ENCODE data around the gene MARS1.
"Not testable (repeated sequence)": the region's sequence is repeated elsewhere in the genome, so short reads cannot be mapped to it uniquely, and the experiment has no call there.

Gene MARS1

GRCh38 chr12:57551637-57552305, 63.9 kb downstream of the MARS1 start:
- DNase-seq (ENCODE audit: low spot score): no peak

DNA sequence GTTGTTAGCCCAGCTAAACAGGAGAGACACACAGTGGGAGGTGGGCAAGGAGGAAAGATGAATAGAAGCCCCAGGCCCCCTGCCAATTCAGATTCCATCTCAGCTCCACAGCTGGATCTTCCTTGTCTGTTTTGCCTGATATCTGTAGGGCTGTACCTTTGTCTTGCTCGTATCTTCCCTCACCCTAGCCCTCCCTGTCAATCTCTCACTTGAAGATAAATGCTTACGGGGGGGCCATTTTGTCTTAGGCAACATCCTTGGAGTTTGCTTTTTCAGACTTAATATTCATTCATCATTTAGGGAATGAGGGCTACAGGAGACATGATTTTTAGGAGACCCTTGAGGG, 64.4 kb downstream of the MARS1 start:
- no peak for DNase-seq (ENCODE audit: low spot score)

GRCh38 chr12:57552835-57553313, 65.0 kb downstream of the MARS1 start:
- no peak for DNase-seq (ENCODE audit: low spot score)

GRCh38 chr12:57553343-57554202, 65.7 kb downstream of the MARS1 start:
- no peak for DNase-seq (ENCODE audit: low spot score)

DNA sequence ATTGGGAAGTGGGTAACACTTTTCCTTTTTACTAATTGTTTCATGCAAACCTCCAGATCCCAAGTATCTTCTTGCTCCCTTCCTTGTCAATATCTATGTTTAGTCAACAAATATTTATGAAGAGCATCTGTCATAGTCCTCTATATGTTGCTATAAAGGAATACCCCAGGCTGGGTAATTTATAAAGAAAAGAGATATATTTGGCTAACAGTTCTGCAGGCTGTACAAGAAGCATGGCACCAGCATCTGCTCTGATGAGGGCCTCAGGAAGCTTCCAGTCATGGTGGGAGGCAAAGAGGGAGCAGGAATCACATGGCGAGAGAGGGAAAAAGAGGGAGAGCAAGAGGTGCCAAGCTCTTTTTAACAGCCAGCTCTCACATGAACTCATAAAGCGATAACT, 66.6 kb downstream of the MARS1 start:
- no peak for DNase-seq (ENCODE audit: low spot score)

DNA sequence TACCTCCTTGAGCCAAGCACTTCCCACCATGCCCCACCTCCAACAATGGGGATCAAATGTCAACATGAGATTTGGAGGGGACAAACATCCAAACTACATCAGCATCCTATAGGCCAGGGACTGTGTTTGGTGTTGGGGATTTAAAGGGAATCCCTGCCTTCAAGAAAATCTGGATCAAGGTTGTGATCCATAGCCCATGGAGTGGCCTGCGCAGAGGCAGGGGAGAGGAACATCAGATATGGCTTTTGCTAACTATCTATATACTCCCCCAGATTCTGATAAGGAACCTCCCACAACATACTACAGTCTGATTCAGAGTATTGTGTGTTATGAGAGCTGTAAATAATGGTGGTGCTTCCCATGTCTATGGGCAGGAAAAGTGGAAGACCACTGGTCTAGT, 67.0 kb downstream of the MARS1 start:
- DNase-seq (ENCODE audit: low spot score): no peak

DNA sequence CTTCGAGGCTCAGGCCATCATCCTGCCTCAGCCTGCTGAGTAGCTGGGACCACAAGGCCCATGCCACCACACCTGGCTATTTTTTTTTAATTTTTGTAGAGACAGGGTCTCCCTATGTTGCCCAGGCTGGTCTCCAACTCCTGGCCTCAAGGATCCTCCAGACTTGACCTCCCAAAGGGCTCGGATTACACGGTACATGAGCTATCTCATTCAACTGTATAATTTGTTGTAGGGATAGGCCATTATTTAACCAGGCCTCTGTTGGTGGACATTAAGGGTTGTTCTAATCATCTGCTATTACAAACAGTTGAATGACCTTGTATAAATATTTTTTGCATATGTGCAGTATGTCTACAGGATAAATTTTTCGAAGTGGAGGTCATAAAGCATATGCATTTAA, 71.0 kb downstream of the MARS1 start:
- DNase-seq (ENCODE audit: low spot score): no peak

DNA sequence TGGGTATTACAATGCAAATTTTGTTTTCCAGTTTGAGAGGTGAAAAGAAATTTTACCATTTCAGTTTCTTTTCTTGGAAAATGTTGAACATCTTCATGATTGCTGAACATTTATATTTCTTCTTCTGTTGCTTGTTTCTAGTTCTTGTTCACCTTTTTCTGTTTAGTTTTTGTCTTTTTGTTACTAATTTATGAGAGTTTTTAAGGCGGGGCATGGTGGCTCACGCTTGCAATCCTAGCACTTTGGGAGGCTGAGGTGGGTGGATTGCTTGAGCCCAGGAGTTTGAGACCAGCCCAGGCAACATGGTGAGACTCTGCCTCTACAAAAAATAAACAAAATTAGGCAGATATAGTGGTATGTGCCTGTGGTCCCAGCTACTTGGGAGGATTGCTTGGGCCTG, 72.6 kb downstream of the MARS1 start:
- no peak for DNase-seq (ENCODE audit: low spot score)

DNA sequence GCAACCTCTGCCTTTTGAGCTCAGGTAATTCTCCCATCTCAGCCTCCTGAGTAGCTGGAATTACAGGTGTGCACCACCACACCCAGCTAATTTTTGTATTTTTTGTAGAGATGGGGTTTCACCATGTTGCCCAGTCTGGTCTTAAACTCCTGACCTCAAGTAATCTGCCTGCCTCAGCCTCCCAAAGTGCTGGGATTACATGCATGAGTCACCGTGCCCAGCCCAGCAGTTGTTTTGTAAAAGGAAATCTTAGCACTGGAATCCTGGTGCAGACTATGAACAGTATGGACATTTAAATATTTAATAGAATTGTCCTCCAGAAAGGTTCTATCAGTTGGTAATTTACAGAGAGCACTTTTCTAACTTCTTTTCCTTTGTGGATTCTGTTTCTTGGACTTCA, 73.2 kb downstream of the MARS1 start:
- not testable (repeated sequence) for DNase-seq (ENCODE audit: low spot score)

DNA sequence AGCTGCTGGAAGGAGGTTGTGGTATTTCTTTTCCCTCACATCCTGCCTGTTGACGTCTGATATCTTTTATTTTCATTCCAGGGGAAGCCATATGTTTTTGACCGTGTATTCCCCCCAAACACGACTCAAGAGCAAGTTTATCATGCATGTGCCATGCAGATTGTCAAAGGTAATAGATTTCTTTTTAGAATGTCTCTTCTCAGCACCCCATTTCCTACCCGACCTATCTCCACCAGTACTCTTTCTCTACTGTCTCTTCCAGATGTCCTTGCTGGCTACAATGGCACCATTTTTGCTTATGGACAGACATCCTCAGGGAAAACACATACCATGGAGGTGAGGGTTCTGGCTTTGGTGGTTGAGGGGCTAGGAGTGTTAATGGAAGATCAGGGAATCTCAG, 75.5 kb downstream of the MARS1 start:
- no peak for DNase-seq (ENCODE audit: low spot score)

DNA sequence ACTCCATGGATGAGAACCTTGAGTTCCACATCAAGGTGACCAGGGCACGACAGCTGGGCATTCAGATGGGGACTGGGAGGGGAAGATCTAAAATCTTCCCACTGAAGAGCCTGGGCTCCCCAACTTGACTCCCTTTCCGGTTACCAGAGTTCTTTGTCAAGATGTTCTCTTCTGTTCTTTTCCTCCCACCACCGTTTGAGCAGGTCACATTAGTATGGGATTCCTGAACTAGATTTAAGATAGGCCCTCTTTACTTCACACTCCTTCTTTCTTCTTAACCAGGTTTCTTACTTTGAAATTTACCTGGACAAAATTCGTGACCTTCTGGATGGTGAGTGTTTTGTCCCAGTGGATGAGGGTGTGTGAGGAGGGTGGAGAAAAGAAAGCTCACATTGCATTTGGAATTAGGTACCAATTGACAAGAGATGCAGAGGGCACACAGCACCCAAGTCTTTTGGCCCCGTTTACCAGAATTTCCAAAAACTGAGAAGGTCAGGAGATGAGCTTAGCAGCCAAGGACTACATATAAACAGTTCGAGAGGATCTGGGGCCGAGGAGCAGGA, 76.4 kb downstream of the MARS1 start:
- DNase-seq (ENCODE audit: low spot score): no peak

Measured in activated CD4-positive, alpha-beta T cell treated with anti-CD3 and anti-CD28 coated beads, Interleukin-2, Interleukin-4, amounts not matched to agents 100 ng/mL and 50 ng/mL, durations not matched to agents 16 hours and 8 hours (primary cell).